K562 (cell line): ENCODE measurements around the gene PNPLA2. TPM values are rescaled to one million over a fixed set of nuclear protein-coding genes. Genes with fewer than 3 reads are reported as not detected.

Source experiments
- CCNT2 ChIP-seq: IDR thresholded peaks from 2 replicates; pipeline ENCODE4 v1.6.1; 2011; ENCODE audit warnings: borderline replicate concordance, low read depth, mild to moderate bottlenecking, moderate library complexity, mixed read lengths, low read length; ENCODE audit not compliant: insufficient read length; ENCODE audit errors: extremely low read depth
- EGR1 ChIP-seq: fragments of 450-650 bp; conservative IDR thresholded peaks from 2 replicates; pipeline ENCODE4 v1.6.1; 2017; ENCODE audit warnings: mild to moderate bottlenecking
- FOXK1 ChIP-seq: sonication (generic); formaldehyde crosslinking; IDR thresholded peaks from 2 replicates; pipeline ENCODE4 v1.8.0; 2022; ENCODE audit warnings: missing genetic modification reagents, mild to moderate bottlenecking, borderline replicate concordance
- HDAC1 ChIP-seq, 2 experiments: fragments of 450-650 bp; IDR thresholded peaks; 2 replicates each; pipeline ENCODE4 v1.6.1; 2016 to 2017; ENCODE audit warnings: inconsistent platforms in 1 of 2, mild to moderate bottlenecking in 1 of 2, moderate library complexity in 1 of 2
- HNRNPK ChIP-seq: fragments of 200-400 bp; formaldehyde crosslinking; IDR thresholded peaks from one replicate; pipeline ENCODE4 v1.6.1; 2018; ENCODE audit warnings: mild to moderate bottlenecking, low read depth, low read length; ENCODE audit not compliant: poor library complexity, severe bottlenecking
- KLF10 ChIP-seq: fragments of 250-450 bp; sonication (Bioruptor Pico); IDR thresholded peaks from 2 replicates; pipeline ENCODE4 v1.6.1; 2021; ENCODE audit warnings: matching md5 sums
- MYC ChIP-seq, 2 experiments: fragments of 250-450 bp in 1 of 2; sonication (Bioruptor Pico) in 1 of 2; IDR thresholded peaks; 2 replicates each; pipeline versions ENCODE4 v1.5.1 to v1.6.1; 2012 to 2021; ENCODE audit warnings: low read depth in 2 of 2, borderline replicate concordance in 1 of 2, improper control_type of control experiment in 1 of 2, low read length in 1 of 2, mild to moderate bottlenecking in 1 of 2, moderate library complexity in 1 of 2
- MYNN ChIP-seq, 2 experiments: sonication (generic); formaldehyde crosslinking in 1 of 2; IDR thresholded peaks; 2 replicates each; pipeline versions ENCODE4 v1.5.0 to v1.6.1; 2016 to 2020; ENCODE audit warnings: antibody characterized with exemption in 1 of 2, missing genetic modification reagents in 1 of 2
- NCOA6 ChIP-seq: fragments of 450-650 bp; IDR thresholded peaks from 2 replicates; pipeline ENCODE4 v1.6.1; 2017; ENCODE audit warnings: mild to moderate bottlenecking
- NCOR1 ChIP-seq: fragments of 450-650 bp; IDR thresholded peaks from 2 replicates; pipeline ENCODE4 v1.6.1; 2016; ENCODE audit warnings: mild to moderate bottlenecking, moderate library complexity
- SRSF9 ChIP-seq: fragments of 200-400 bp; formaldehyde crosslinking; IDR thresholded peaks from 2 replicates; pipeline ENCODE4 v1.6.1; 2017; ENCODE audit warnings: low read depth, low read length, borderline replicate concordance
- XRCC3 ChIP-seq: fragments of 450-650 bp; IDR thresholded peaks from 2 replicates; pipeline ENCODE4 v1.6.1; 2017; ENCODE audit warnings: mild to moderate bottlenecking, moderate library complexity
- ZBTB8A ChIP-seq: fragments of 450-650 bp; IDR thresholded peaks from 2 replicates; pipeline ENCODE4 v1.6.1; 2018; ENCODE audit warnings: mild to moderate bottlenecking, moderate library complexity; ENCODE audit not compliant: partially characterized antibody
- ZNF121 ChIP-seq: sonication (generic); formaldehyde crosslinking; conservative IDR thresholded peaks from 2 replicates; pipeline ENCODE4 v1.8.0; 2022; ENCODE audit warnings: missing genetic modification reagents
- polyA plus RNA-seq, 8 experiments: library from polyadenylated mRNA; depleted of rRNA in 4 of 8; stranded (reverse) in 5 of 8; unstranded in 3 of 8; fragments of >200 nt; fragmentation: Nextera tagmentation in 2 of 8; fragmentation: Illumina TruSeq in 1 of 8; extraction: Ambion mirVana in 2 of 8; extraction: Trizol in 1 of 8; gene quantifications; 2 replicates each; pipeline versions ENCODE4 v1.2.1 to v1.2.3, GENCODE V29; 2011 to 2014; ENCODE audit warnings: inconsistent platforms in 1 of 8, missing spikeins in 1 of 8
- total RNA-seq, 7 experiments: library from RNA; depleted of rRNA in 6 of 7; stranded (reverse); fragments of >200 nt in 6 of 7; fragmentation: Illumina TruSeq in 2 of 7; extraction: Trizol in 2 of 7; gene quantifications; 2 replicates each; pipeline versions ENCODE4 v1.2.1 to v1.2.3, GENCODE V29; 2011 to 2021; ENCODE audit warnings: low replicate concordance in 1 of 7
- TF ChIP-seq, protein P1 (sequence below): sonication (generic); formaldehyde crosslinking; IDR thresholded peaks from 2 replicates; pipeline ENCODE4 v1.8.0; 2022; ENCODE audit warnings: mild to moderate bottlenecking, missing genetic modification reagents
- TF ChIP-seq, protein P2 (sequence below): fragments of 450-650 bp; IDR thresholded peaks from 2 replicates; pipeline ENCODE4 v1.6.1; 2017; ENCODE audit warnings: antibody characterized with exemption, mild to moderate bottlenecking
- TF ChIP-seq, protein P3 (sequence below): fragments of 450-650 bp; IDR thresholded peaks from 2 replicates; pipeline ENCODE4 v1.7.0; 2016; ENCODE audit warnings: borderline replicate concordance
- TF ChIP-seq, protein P4 (sequence below): fragments of 250-450 bp; sonication (Bioruptor Pico); IDR thresholded peaks from 2 replicates; pipeline ENCODE4 v1.5.0; 2022; ENCODE audit warnings: mild to moderate bottlenecking

The PNPLA2 gene
- total and polyA plus RNA-seq, 9 of the 15 experiments (the other 6 are each of a cell fraction or from before 2014, with no cell fraction given), result 0.39 to 87.1 (median 8.4) TPM

DNA sequence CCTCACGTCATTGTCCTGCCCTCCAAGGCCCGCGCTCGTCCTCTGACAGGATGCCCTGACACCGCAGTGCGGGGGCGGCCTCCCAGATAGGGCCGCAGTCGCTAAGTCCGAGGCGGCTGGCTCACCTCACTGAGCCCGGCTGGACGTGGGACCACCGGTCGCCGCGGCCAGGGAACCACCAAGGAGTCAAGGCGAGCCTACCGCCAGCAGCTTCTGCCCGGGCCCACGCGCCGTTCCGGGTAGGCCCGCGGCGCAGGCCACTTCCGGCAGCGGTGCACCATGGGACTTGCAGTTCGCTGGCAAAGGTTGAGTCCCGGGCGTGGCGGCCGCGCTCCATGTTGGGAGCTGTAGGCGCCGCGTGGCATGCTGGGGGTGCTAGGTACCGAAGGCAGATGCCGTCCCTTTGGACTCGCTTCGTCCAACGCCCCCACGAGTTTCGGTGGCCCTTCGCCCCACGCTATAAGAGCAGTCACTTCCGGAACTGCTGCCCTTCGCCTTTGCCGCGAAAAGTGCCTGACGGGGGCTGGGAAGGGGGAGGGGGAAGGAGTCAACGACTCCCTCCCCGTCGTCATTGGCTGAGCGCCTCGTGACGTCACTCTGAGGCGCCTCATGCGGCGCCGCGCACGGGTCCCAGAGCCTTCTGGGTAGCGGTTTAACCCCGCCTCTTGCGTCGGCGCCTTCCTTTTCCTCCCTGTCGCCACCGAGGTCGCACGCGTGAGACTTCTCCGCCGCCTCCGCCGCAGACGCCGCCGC is 9.3 kb upstream of the PNPLA2 start, which contains the start of gene RPLP2 (continued):
- TF ChIP-seq, protein P1, sequence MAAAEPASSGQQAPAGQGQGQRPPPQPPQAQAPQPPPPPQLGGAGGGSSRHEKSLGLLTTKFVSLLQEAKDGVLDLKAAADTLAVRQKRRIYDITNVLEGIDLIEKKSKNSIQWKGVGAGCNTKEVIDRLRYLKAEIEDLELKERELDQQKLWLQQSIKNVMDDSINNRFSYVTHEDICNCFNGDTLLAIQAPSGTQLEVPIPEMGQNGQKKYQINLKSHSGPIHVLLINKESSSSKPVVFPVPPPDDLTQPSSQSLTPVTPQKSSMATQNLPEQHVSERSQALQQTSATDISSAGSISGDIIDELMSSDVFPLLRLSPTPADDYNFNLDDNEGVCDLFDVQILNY (CRISPR knock-in tag), result peak; percentile 91
- TF ChIP-seq SRSF9 (no peak), FOXK1 (peak; percentile 78), HNRNPK (no peak), NCOA6 (no peak), HDAC1 (IDR thresholded peaks at IDR 0.05) (peak in 1 of 2 experiments; percentile 97; a peak in 2 of 4 replicates), KLF10 (CRISPR knock-in tag) (no peak), CCNT2 (peak; percentile 65), EGR1 (peak; percentile 99), ZNF121 (CRISPR knock-in tag) (no peak), XRCC3 (no peak), MYC (IDR thresholded peaks at IDR 0.05; ENCODE audit: low read depth, low read length) (peak; percentile 86), MYC (CRISPR knock-in tag; IDR thresholded peaks at IDR 0.05; ENCODE audit: borderline replicate concordance, low read depth) (peak; percentile 97), NCOR1 (no peak), ZBTB8A (no peak), MYNN (IDR thresholded peaks at IDR 0.05) (peak; percentile 44; the same call in 1 of the 2 replicates), MYNN (CRISPR knock-in tag; IDR thresholded peaks at IDR 0.05) (no peak)
- TF ChIP-seq, protein P2, sequence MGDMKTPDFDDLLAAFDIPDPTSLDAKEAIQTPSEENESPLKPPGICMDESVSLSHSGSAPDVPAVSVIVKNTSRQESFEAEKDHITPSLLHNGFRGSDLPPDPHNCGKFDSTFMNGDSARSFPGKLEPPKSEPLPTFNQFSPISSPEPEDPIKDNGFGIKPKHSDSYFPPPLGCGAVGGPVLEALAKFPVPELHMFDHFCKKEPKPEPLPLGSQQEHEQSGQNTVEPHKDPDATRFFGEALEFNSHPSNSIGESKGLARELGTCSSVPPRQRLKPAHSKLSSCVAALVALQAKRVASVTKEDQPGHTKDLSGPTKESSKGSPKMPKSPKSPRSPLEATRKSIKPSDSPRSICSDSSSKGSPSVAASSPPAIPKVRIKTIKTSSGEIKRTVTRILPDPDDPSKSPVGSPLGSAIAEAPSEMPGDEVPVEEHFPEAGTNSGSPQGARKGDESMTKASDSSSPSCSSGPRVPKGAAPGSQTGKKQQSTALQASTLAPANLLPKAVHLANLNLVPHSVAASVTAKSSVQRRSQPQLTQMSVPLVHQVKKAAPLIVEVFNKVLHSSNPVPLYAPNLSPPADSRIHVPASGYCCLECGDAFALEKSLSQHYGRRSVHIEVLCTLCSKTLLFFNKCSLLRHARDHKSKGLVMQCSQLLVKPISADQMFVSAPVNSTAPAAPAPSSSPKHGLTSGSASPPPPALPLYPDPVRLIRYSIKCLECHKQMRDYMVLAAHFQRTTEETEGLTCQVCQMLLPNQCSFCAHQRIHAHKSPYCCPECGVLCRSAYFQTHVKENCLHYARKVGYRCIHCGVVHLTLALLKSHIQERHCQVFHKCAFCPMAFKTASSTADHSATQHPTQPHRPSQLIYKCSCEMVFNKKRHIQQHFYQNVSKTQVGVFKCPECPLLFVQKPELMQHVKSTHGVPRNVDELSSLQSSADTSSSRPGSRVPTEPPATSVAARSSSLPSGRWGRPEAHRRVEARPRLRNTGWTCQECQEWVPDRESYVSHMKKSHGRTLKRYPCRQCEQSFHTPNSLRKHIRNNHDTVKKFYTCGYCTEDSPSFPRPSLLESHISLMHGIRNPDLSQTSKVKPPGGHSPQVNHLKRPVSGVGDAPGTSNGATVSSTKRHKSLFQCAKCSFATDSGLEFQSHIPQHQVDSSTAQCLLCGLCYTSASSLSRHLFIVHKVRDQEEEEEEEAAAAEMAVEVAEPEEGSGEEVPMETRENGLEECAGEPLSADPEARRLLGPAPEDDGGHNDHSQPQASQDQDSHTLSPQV, result peak; percentile 72
- TF ChIP-seq, protein P3, sequence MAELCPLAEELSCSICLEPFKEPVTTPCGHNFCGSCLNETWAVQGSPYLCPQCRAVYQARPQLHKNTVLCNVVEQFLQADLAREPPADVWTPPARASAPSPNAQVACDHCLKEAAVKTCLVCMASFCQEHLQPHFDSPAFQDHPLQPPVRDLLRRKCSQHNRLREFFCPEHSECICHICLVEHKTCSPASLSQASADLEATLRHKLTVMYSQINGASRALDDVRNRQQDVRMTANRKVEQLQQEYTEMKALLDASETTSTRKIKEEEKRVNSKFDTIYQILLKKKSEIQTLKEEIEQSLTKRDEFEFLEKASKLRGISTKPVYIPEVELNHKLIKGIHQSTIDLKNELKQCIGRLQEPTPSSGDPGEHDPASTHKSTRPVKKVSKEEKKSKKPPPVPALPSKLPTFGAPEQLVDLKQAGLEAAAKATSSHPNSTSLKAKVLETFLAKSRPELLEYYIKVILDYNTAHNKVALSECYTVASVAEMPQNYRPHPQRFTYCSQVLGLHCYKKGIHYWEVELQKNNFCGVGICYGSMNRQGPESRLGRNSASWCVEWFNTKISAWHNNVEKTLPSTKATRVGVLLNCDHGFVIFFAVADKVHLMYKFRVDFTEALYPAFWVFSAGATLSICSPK, result no peak
- TF ChIP-seq, protein P4, sequence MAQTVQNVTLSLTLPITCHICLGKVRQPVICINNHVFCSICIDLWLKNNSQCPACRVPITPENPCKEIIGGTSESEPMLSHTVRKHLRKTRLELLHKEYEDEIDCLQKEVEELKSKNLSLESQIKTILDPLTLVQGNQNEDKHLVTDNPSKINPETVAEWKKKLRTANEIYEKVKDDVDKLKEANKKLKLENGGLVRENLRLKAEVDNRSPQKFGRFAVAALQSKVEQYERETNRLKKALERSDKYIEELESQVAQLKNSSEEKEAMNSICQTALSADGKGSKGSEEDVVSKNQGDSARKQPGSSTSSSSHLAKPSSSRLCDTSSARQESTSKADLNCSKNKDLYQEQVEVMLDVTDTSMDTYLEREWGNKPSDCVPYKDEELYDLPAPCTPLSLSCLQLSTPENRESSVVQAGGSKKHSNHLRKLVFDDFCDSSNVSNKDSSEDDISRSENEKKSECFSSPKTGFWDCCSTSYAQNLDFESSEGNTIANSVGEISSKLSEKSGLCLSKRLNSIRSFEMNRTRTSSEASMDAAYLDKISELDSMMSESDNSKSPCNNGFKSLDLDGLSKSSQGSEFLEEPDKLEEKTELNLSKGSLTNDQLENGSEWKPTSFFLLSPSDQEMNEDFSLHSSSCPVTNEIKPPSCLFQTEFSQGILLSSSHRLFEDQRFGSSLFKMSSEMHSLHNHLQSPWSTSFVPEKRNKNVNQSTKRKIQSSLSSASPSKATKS (CRISPR knock-in tag), result no peak
